Keratinocyte (primary cell): Measurements from ENCODE around the gene GNLY. TPM values are rescaled to one million over a fixed set of nuclear protein-coding genes. Genes with fewer than 3 reads are reported as not detected.

ENCODE experiments used
- DNase-seq: peaks from one replicate; pipeline ENCODE4 v3.0.0-alpha.2; 2011; ENCODE audit warnings: low read depth, missing footprints, low spot score
- FAIRE-seq: peaks from 2 replicates; lab custom pipeline; 2011; peaks lifted over from hg19 to GRCh38; lab: Jason Lieb, UNC
- H2AFZ ChIP-seq: 2 replicates; pipeline ENCODE4 v1.6.0; 2012; ENCODE audit warnings: low read length, control low read depth, inconsistent platforms; ENCODE audit not compliant: control insufficient read depth
- H3K27ac ChIP-seq: 2 replicates; pipeline ENCODE4 v1.5.1; 2011; ENCODE audit warnings: low read length; ENCODE audit not compliant: control insufficient read depth, insufficient read depth
- H3K27me3 ChIP-seq: 3 replicates; pipeline ENCODE4 v1.6.0; 2011; ENCODE audit warnings: low read length; ENCODE audit not compliant: control insufficient read depth, insufficient read depth; ENCODE audit errors: extremely low read depth
- H3K36me3 ChIP-seq, 2 experiments: 2 replicates in 1 of 2; 3 replicates in 1 of 2; pipeline ENCODE4 v1.5.1; 2011; ENCODE audit warnings: low read length in 2 of 2, mild to moderate bottlenecking in 1 of 2; ENCODE audit not compliant: control insufficient read depth in 2 of 2, insufficient read depth in 2 of 2; ENCODE audit errors: extremely low read depth in 1 of 2
- H3K4me1 ChIP-seq: 3 replicates; pipeline ENCODE4 v1.5.1; 2011; ENCODE audit warnings: low read length; ENCODE audit not compliant: control insufficient read depth, insufficient read depth; ENCODE audit errors: extremely low read depth
- H3K4me2 ChIP-seq: 3 replicates; pipeline ENCODE4 v1.6.0; 2011; ENCODE audit warnings: low read depth, low read length; ENCODE audit not compliant: control insufficient read depth, insufficient read depth; ENCODE audit errors: extremely low read depth
- H3K4me3 ChIP-seq, 3 experiments: fragments of 200-600 bp in 1 of 3; sonication (generic) in 1 of 3; 2 replicates in 2 of 3; 3 replicates in 1 of 3; pipeline ENCODE4 v1.5.1; 2011 to 2016; ENCODE audit warnings: low read length in 3 of 3, mild to moderate bottlenecking in 3 of 3, control low read depth in 2 of 3, inconsistent platforms in 1 of 3, low read depth in 1 of 3, mixed read lengths in 1 of 3, mixed run types in 1 of 3, moderate library complexity in 1 of 3; ENCODE audit not compliant: control insufficient read depth in 2 of 3, insufficient read depth in 2 of 3; ENCODE audit errors: extremely low read depth in 1 of 3
- H3K79me2 ChIP-seq: 2 replicates; pipeline ENCODE4 v1.6.0; 2012; ENCODE audit warnings: low read length; ENCODE audit not compliant: control insufficient read depth, insufficient read depth
- H3K9ac ChIP-seq: 3 replicates; pipeline ENCODE4 v1.6.0; 2011; ENCODE audit warnings: low read length; ENCODE audit not compliant: control insufficient read depth, insufficient read depth; ENCODE audit errors: extremely low read depth
- H3K9me1 ChIP-seq: 3 replicates; pipeline ENCODE4 v1.6.0; 2011; ENCODE audit warnings: low read length; ENCODE audit not compliant: control insufficient read depth, insufficient read depth; ENCODE audit errors: extremely low read depth
- H3K9me3 ChIP-seq: 2 replicates; pipeline ENCODE4 v1.5.1; 2012; ENCODE audit warnings: low read depth, low read length; ENCODE audit not compliant: control insufficient read depth
- H4K20me1 ChIP-seq: 3 replicates; pipeline ENCODE4 v1.6.0; 2011; ENCODE audit warnings: low read length; ENCODE audit not compliant: control insufficient read depth, insufficient read depth; ENCODE audit errors: extremely low read depth
- EZH2 ChIP-seq: IDR thresholded peaks from one replicate; pipeline ENCODE4 v1.6.1; 2012; ENCODE audit warnings: inconsistent platforms, mild to moderate bottlenecking, low read length, moderate library complexity
- dilution Hi-C: fragments of 300-500 bp; cut with MboI; formaldehyde crosslinking; loops from one replicate; pipeline ENCODE4 v1.7.0; 2020; ENCODE audit warnings: low sequenced_read_pairs; ENCODE audit not compliant: extremely low pct_ligation_motif_present
- polyA plus RNA-seq, 5 experiments: library from polyadenylated mRNA; depleted of rRNA in 3 of 5; stranded (reverse) in 3 of 5; stranded (forward) in 1 of 5; unstranded in 1 of 5; fragments of >200 nt; gene quantifications; 1 replicate in 1 of 5; 2 replicates in 3 of 5; 3 replicates in 1 of 5; pipeline versions ENCODE4 v1.2.1 to v1.2.3, GENCODE V29; 2011 to 2012; ENCODE audit warnings: missing spikeins in 2 of 5, low read depth in 1 of 5, low replicate concordance in 1 of 5
- TF ChIP-seq, protein P1 (sequence below), 3 experiments: IDR thresholded peaks in 1 of 3; conservative IDR thresholded peaks in 1 of 3; optimal IDR thresholded peaks in 1 of 3; 2 replicates in 2 of 3; 3 replicates in 1 of 3; pipeline versions ENCODE3 to v1.5.1; 2011; ENCODE audit warnings: low read length in 3 of 3, mild to moderate bottlenecking in 3 of 3, moderate library complexity in 2 of 3, control low read depth in 1 of 3, inconsistent platforms in 1 of 3; ENCODE audit not compliant: insufficient read depth in 2 of 3; ENCODE audit errors: extremely low read depth in 1 of 3

GNLY gene
- polyA plus RNA-seq, 1 donor (not counting 4 experiments of a cell fraction or from before 2014, with no cell fraction given): not detected

GRCh38 chr2:85698880-85699254 is 4.7 kb downstream of the GNLY start:
- no peak overlapping the region for H3K4me3 ChIP-seq
- H3K9ac ChIP-seq: no peak overlapping the region
- FAIRE-seq (no peak), DNase-seq (no peak)
- no peaks in the 10 kb centered on the region for H3K9me1 ChIP-seq
- H3K79me2 ChIP-seq: no peaks in the 10 kb centered on the region
- dilution Hi-C loops: no loop called here
- peaks cover 7% of the 10 kb centered on the region for H3K27me3 ChIP-seq
- no peak overlapping the region for H2AFZ ChIP-seq
- no peaks in the 10 kb centered on the region for H4K20me1 ChIP-seq
- H3K4me1 ChIP-seq: peaks cover 15% of the 10 kb centered on the region
- H3K27ac ChIP-seq: no peak overlapping the region
- no peaks in the 10 kb centered on the region for H3K9me3 ChIP-seq
- TF ChIP-seq, protein P1, sequence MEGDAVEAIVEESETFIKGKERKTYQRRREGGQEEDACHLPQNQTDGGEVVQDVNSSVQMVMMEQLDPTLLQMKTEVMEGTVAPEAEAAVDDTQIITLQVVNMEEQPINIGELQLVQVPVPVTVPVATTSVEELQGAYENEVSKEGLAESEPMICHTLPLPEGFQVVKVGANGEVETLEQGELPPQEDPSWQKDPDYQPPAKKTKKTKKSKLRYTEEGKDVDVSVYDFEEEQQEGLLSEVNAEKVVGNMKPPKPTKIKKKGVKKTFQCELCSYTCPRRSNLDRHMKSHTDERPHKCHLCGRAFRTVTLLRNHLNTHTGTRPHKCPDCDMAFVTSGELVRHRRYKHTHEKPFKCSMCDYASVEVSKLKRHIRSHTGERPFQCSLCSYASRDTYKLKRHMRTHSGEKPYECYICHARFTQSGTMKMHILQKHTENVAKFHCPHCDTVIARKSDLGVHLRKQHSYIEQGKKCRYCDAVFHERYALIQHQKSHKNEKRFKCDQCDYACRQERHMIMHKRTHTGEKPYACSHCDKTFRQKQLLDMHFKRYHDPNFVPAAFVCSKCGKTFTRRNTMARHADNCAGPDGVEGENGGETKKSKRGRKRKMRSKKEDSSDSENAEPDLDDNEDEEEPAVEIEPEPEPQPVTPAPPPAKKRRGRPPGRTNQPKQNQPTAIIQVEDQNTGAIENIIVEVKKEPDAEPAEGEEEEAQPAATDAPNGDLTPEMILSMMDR (optimal IDR thresholded peaks at IDR 0.05 in 1 of 3, IDR thresholded peaks at IDR 0.05 in 1 of 3, conservative IDR thresholded peaks at IDR 0.05 in 1 of 3; ENCODE audit: extremely low read depth in 1 of 3, insufficient read depth in 2 of 3, low read length in 3 of 3): no peak
- TF ChIP-seq EZH2: no peak
- H3K4me2 ChIP-seq: no peak overlapping the region
- no peaks in the 10 kb centered on the region for H3K36me3 ChIP-seq

DNA sequence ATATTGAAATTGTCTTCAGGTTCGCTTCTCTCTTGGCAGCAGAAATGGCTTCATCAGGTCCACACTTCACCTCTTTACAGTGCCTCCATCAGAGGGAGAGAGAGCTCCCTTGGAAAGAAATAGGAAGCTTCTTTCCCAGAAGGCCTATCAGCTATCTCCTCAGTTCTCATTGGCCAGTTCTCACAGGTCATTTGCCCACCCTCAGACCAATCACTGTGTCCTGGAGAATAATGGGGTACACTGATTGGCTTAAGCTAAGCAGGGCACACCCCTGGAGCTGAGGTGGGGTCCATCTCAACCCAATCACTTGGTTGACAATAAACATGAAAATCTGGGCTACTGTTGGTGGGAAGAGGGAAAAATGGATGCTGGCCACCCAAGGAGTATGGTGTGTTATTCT is 5.2 kb downstream of the GNLY start:
- Histone ChIP-seq H3K9ac (no peak overlapping the region), H3K9me3 (no peaks in the 10 kb centered on the region), H2AFZ (no peak overlapping the region), H3K4me1 (peaks cover 15% of the 10 kb centered on the region), H3K27ac (no peak overlapping the region), H3K27me3 (peaks cover 7% of the 10 kb centered on the region), H3K4me3 (no peak overlapping the region), H4K20me1 (no peaks in the 10 kb centered on the region), H3K36me3 (no peaks in the 10 kb centered on the region), H3K79me2 (no peaks in the 10 kb centered on the region), H3K9me1 (no peaks in the 10 kb centered on the region), H3K4me2 (no peak overlapping the region)
- no peak for TF ChIP-seq EZH2
- TF ChIP-seq, protein P1 (optimal IDR thresholded peaks at IDR 0.05 in 1 of 3, IDR thresholded peaks at IDR 0.05 in 1 of 3, conservative IDR thresholded peaks at IDR 0.05 in 1 of 3; ENCODE audit: extremely low read depth in 1 of 3, insufficient read depth in 2 of 3, low read length in 3 of 3): no peak
- no peak for DNase-seq
- dilution Hi-C loops: no loop called here
- FAIRE-seq: no peak
